Retinal pigment epithelial cell (primary cell): ENCODE measurements around the gene CD4.
A peak's percentile ranks its signal among the peaks of the same experiment; 100 is the strongest.

Source experiments
- DNase-seq: peaks from one replicate; pipeline ENCODE4 v3.0.0-alpha.2; 2010; ENCODE audit warnings: low read depth
- H3K4me3 ChIP-seq: 2 replicates; pipeline ENCODE4 v1.5.1; 2011; ENCODE audit warnings: mild to moderate bottlenecking, low read length, control low read depth, moderate library complexity
- TF ChIP-seq, protein P1 (sequence below): conservative IDR thresholded peaks from 2 replicates; pipeline ENCODE4 v1.5.1; 2011; ENCODE audit warnings: low read depth, low read length, control low read depth, inconsistent platforms

The CD4 gene

GRCh38 chr12:6758506-6759095, 30.7 kb upstream of the CD4 start:
- DNase-seq: no peak
- no peak overlapping the region for H3K4me3 ChIP-seq
- TF ChIP-seq, protein P1, sequence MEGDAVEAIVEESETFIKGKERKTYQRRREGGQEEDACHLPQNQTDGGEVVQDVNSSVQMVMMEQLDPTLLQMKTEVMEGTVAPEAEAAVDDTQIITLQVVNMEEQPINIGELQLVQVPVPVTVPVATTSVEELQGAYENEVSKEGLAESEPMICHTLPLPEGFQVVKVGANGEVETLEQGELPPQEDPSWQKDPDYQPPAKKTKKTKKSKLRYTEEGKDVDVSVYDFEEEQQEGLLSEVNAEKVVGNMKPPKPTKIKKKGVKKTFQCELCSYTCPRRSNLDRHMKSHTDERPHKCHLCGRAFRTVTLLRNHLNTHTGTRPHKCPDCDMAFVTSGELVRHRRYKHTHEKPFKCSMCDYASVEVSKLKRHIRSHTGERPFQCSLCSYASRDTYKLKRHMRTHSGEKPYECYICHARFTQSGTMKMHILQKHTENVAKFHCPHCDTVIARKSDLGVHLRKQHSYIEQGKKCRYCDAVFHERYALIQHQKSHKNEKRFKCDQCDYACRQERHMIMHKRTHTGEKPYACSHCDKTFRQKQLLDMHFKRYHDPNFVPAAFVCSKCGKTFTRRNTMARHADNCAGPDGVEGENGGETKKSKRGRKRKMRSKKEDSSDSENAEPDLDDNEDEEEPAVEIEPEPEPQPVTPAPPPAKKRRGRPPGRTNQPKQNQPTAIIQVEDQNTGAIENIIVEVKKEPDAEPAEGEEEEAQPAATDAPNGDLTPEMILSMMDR: no peak

GRCh38 chr12:6759741-6760140, 29.6 kb upstream of the CD4 start:
- H3K4me3 ChIP-seq: no peak overlapping the region
- DNase-seq: no peak
- TF ChIP-seq, protein P1: no peak

DNA sequence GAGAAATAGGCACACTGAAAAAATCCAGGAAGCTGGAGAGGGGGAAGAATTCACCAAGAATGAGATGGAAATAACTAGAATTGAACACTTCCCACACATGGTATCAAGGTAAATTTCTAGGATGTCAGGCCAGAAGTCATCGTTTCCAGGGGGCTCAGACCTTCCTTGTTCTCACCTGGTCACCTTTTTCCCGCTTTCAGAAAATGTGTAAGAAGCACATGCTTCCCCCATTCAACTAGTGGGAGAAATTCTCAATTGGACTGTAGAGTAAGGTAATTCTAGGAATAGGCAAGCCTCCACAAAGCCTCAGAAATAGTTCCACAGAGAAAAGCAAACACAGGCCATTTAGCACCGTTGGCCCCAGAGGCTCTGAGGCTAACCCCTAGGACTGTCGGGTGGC, 25.9 kb upstream of the CD4 start:
- H3K4me3 ChIP-seq: no peak overlapping the region
- TF ChIP-seq, protein P1: no peak

GRCh38 chr12:6764011-6764828, 25.1 kb upstream of the CD4 start:
- TF ChIP-seq, protein P1: no peak
- DNase-seq: peak; percentile 95
- peak overlapping the region; percentile 27 for H3K4me3 ChIP-seq

More for the DNA sequence above, 25.9 kb upstream of the CD4 start:
- DNase-seq: no peak

DNA sequence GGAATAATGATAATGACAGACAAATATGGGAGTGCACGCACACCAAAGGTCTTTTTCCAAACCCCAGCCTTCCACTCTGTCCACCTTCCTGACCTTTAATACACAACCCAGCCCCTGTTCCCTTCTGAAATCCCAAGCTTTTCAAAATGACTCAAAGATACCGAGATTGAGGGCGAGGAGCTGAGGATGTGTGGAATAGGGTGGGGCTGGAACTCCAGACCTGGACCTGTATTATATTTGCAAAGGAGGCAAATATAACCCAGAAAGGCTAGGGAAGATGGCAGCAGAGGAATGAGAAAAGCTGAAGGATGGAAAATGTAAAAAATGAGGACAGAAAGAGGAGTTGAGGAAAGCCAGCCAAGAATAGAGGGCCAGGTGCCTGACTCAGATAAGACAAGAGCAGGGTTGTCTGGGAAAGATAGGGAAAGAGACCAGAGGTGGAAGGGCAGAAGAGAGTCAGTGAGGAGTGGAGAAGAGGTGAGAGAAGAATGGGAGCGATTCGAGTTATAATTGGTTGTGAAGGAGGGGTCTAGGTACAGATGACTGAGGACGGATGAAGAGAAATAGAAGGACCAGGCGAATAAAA, 24.2 kb upstream of the CD4 start:
- no peak for DNase-seq
- no peak overlapping the region for H3K4me3 ChIP-seq
- TF ChIP-seq, protein P1: no peak

DNA sequence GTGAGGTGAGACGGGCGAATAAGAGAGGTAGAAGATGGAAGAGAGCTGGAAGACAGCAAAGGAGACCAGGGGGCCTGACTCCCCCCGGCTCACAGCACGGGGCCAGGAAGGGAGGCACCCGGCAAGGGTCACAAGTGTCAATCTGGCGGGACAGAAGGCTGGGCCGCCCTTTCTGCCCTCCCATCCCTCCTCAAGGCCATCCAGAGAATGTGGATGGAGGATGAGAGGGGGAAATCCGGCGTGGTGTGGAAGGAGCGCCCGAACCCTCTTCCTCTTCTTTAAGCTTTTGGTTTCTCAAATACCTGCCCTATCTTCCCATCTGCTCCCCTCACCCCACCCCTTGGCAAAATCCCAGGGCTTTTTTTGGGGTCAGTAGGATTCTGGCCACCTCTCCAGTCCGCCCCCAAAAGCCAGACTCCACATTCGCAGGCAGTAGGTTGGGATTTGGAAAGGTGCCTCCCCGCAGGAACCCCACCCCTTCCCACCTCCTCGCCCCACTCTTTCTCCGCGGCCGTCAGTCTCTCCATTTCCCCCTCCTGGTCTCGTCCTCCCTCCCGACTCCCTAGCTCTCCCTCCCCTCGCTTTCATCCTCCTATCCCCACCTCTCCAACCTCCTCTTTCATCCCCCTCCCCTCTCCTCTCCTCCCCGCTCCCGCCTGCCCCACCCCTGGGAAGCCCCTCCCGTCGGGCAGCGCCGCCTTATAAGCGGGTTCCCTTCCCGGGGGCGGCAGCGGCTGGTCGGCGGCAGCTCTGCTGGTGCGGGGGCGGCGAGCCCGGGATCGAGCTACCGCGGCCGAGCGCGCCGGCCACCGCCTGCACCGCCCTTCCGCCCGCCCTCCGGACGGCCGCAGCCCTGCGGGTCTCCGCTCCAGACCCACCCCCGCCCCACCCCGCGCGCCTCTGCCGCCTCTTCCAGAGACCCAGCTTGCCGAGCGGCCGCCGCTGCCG, 23.4 kb upstream of the CD4 start, which contains the start of gene PTMS:
Gene PTMS (plus strand): TSS at position 730 of the 948 bp plus-strand sequence. CDS start 343 bp downstream, outside the sequence.
- H3K4me3 ChIP-seq: peak within 1 kb of the TSS; percentile 88
- DNase-seq: no peak

More for the DNA sequence above, 23.4 kb upstream of the CD4 start, which contains the start of gene PTMS:
- TF ChIP-seq, protein P1: no peak
